Esophagus squamous epithelium (tissue), 4 donors: ENCODE data around the gene GMPS.

Source experiments
- CTCF ChIP-seq, 6 experiments: fragments of 450-650 bp in 4 of 6; fragments of 200-600 bp in 2 of 6; sonication (generic) in 2 of 6; IDR thresholded peaks; one replicate each; pipeline ENCODE4 v1.5.1; 2016 to 2019; ENCODE audit warnings: antibody characterized with exemption in 6 of 6, mild to moderate bottlenecking in 4 of 6, moderate library complexity in 4 of 6
- POLR2A ChIP-seq, 4 donors: fragments of 450-650 bp; IDR thresholded peaks; one replicate each; pipeline ENCODE4 v1.6.1; 2017; ENCODE audit warnings: antibody characterized with exemption in 4 of 4, mild to moderate bottlenecking in 4 of 4, moderate library complexity in 3 of 4

GRCh38 chr3:155871746-155872158, 1.3 kb downstream of the GMPS start:
- TF ChIP-seq CTCF (IDR thresholded peaks at IDR 0.05) (no peak), POLR2A (IDR thresholded peaks at IDR 0.05) (no peak)
